Measurements from ENCODE around the gene ATP6AP2.

GRCh38 chrX:40623665-40624064, 42.9 kb downstream of the ATP6AP2 start:
- TF ChIP-seq EZH2 (IDR thresholded peaks at IDR 0.05) (no peak), ZFX (IDR thresholded peaks at IDR 0.05) (no peak), CTCF (IDR thresholded peaks at IDR 0.05 in 2 of 3, conservative IDR thresholded peaks at IDR 0.05 in 1 of 3; ENCODE audit: borderline replicate concordance in 1 of 3, insufficient read depth in 1 of 3, low read depth in 2 of 3, low read length in 2 of 3) (no peak), ZBTB33 (IDR thresholded peaks at IDR 0.05; ENCODE audit: extremely low read depth, insufficient replicate concordance, low read length) (no peak), POLR2AphosphoS5 (IDR thresholded peaks at IDR 0.05; ENCODE audit: low read depth, low read length) (no peak)
- TF ChIP-seq, protein P1, sequence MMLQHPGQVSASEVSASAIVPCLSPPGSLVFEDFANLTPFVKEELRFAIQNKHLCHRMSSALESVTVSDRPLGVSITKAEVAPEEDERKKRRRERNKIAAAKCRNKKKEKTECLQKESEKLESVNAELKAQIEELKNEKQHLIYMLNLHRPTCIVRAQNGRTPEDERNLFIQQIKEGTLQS (IDR thresholded peaks at IDR 0.05) = no peak

All from HCT116 (cell line).